GM12878 (cell line): ENCODE data around the gene MOAP1. TPM values are rescaled to one million over a fixed set of nuclear protein-coding genes. Genes with fewer than 3 reads are reported as not detected.

Experiments
- ATAC-seq: fragments of 200-7000 bp; cut with Tn5 transposase; 3 replicates; pipeline ENCODE4 v1.9.1; 2020; ENCODE audit warnings: mild to moderate bottlenecking, moderate library complexity
- BruUV-seq: library from RNA; stranded (reverse); fragments of 400-500 nt; replicated peaks from 2 replicates; lab custom pipeline; 2021; lab: Mats Ljungman, UMichigan
- CTCF ChIA-PET: fragments of 300-600 bp; sonication (Branson Sonifier 250); formaldehyde crosslinking; extraction: SDS; loops from one replicate; lab custom pipeline; 2021; ENCODE audit warnings: inconsistent platforms; lab: Yijun Ruan, JAX
- POLR2A ChIA-PET: fragments of 350-600 bp; formaldehyde crosslinking; extraction: SDS; loops from one replicate; lab custom pipeline; 2021; ENCODE audit warnings: inconsistent platforms; lab: Charles Lee
- RAD21 ChIA-PET: fragments of 300-600 bp; sonication (Branson Sonifier 250); formaldehyde crosslinking; loops from one replicate; lab custom pipeline; 2023; ENCODE audit warnings: antibody characterized with exemption; ENCODE audit not compliant: unreplicated experiment; lab: Charles Lee
- SMC1A ChIA-PET: fragments of 300-600 bp; sonication (Branson Sonifier 250); formaldehyde crosslinking; loops from one replicate; lab custom pipeline; 2023; ENCODE audit not compliant: unreplicated experiment, uncharacterized antibody; lab: Charles Lee
- DNase-seq: peaks from one replicate; pipeline ENCODE4 v3.0.0-alpha.2; 2011; ENCODE audit warnings: low read depth, low spot score
- FAIRE-seq: peaks from 3 replicates; lab custom pipeline; 2011; peaks lifted over from hg19 to GRCh38; lab: Jason Lieb, UNC
- H2AFZ ChIP-seq: 2 replicates; pipeline ENCODE4 v1.6.0; 2011; ENCODE audit warnings: low read depth, low read length, control low read depth; ENCODE audit not compliant: control insufficient read depth
- H3K27ac ChIP-seq: 2 replicates; pipeline ENCODE4 v1.5.1; 2011; ENCODE audit warnings: control low read depth; ENCODE audit not compliant: control insufficient read depth, insufficient read depth
- H3K27me3 ChIP-seq, 2 experiments: replicated peaks in 1 of 2; 2 replicates each; pipeline versions ENCODE4 v1.6.0 to v1.6.1; 2011; ENCODE audit warnings: low read length in 1 of 2; ENCODE audit not compliant: control insufficient read depth in 2 of 2, insufficient read depth in 2 of 2
- H3K36me3 ChIP-seq, 2 experiments: 2 replicates each; pipeline ENCODE4 v1.5.1; 2011; ENCODE audit warnings: low read length in 1 of 2; ENCODE audit not compliant: control insufficient read depth in 2 of 2, insufficient read depth in 2 of 2
- H3K4me1 ChIP-seq: 2 replicates; pipeline ENCODE4 v1.6.1; 2011; ENCODE audit warnings: mild to moderate bottlenecking, low read length, moderate library complexity, mixed read lengths; ENCODE audit not compliant: control insufficient read depth, insufficient read depth
- H3K4me2 ChIP-seq: 2 replicates; pipeline ENCODE4 v1.6.0; 2011; ENCODE audit warnings: control low read depth; ENCODE audit not compliant: control insufficient read depth, insufficient read depth
- H3K4me3 ChIP-seq: fragments of 200-600 bp; sonication (generic); 2 replicates; pipeline ENCODE4 v1.5.1; 2016
- H3K79me2 ChIP-seq: 2 replicates; pipeline ENCODE4 v1.6.0; 2011; ENCODE audit warnings: low read length; ENCODE audit not compliant: control insufficient read depth, insufficient read depth
- H3K9ac ChIP-seq: 2 replicates; pipeline ENCODE4 v1.8.0; 2011; ENCODE audit warnings: low read length, control low read depth, mixed read lengths; ENCODE audit not compliant: control insufficient read depth, insufficient read depth
- H3K9me3 ChIP-seq: replicated peaks from 3 replicates; pipeline ENCODE4 v1.5.1; 2011; ENCODE audit warnings: mild to moderate bottlenecking, low read length; ENCODE audit not compliant: control insufficient read depth, insufficient read depth
- H4K20me1 ChIP-seq: 2 replicates; pipeline ENCODE4 v1.6.0; 2011; ENCODE audit not compliant: control insufficient read depth, insufficient read depth
- BMI1 ChIP-seq: fragments of 450-650 bp; IDR thresholded peaks from 2 replicates; pipeline ENCODE4 v1.6.1; 2016; ENCODE audit warnings: mild to moderate bottlenecking, moderate library complexity, borderline replicate concordance
- IRF5 ChIP-seq: fragments of 450-650 bp; IDR thresholded peaks from 2 replicates; pipeline ENCODE4 v1.6.1; 2017; ENCODE audit warnings: borderline replicate concordance
- PAX5 ChIP-seq: IDR thresholded peaks from 2 replicates; pipeline ENCODE4 v1.6.1; 2011; ENCODE audit warnings: low read depth, low read length, borderline replicate concordance
- POLR2A ChIP-seq: IDR thresholded peaks from 2 replicates; pipeline ENCODE4 v1.6.1; 2011; ENCODE audit warnings: low read depth, mild to moderate bottlenecking, low read length
- RAD51 ChIP-seq: fragments of 450-650 bp; IDR thresholded peaks from 2 replicates; pipeline ENCODE4 v1.6.1; 2016; ENCODE audit warnings: moderate library complexity, mild to moderate bottlenecking, inconsistent platforms
- SIX5 ChIP-seq: IDR thresholded peaks from 2 replicates; pipeline ENCODE4 v1.6.1; 2011; ENCODE audit warnings: mild to moderate bottlenecking, low read depth, low read length, moderate library complexity; ENCODE audit not compliant: severe bottlenecking
- SKIL ChIP-seq: fragments of 450-650 bp; IDR thresholded peaks from 2 replicates; pipeline ENCODE4 v1.6.1; 2017; ENCODE audit warnings: mild to moderate bottlenecking, low read depth, inconsistent platforms; ENCODE audit not compliant: poor library complexity, severe bottlenecking
- SMAD1 ChIP-seq: fragments of 450-650 bp; IDR thresholded peaks from 2 replicates; pipeline ENCODE4 v1.6.1; 2018; ENCODE audit warnings: mild to moderate bottlenecking, low read depth; ENCODE audit not compliant: partially characterized antibody
- WGBS: methylation state at CpG from one replicate; pipeline ENCODE4 v1.1.6; 2016; ENCODE audit warnings: low lambda C conversion rate; ENCODE audit not compliant: insufficient replicate concordance, insufficient coverage; ENCODE audit errors: missing lambda C conversion rate; 5-methylcytosine and 5-hydroxymethylcytosine counted together
- in situ Hi-C: fragments of 300-500 bp; cut with MboI; formaldehyde crosslinking; loops from 9 replicates; pipeline ENCODE4 v1.14.3; 2018; ENCODE audit warnings: mixed read lengths
- intact Hi-C: fragments of 100-400 bp; cut with micrococcal nuclease; formaldehyde crosslinking; loops from one replicate; pipeline ENCODE4 v1.14.2; 2022; ENCODE audit not compliant: unreplicated experiment
- polyA plus RNA-seq, 11 experiments: library from polyadenylated mRNA; depleted of rRNA in 4 of 11; unstranded in 6 of 11; stranded (reverse) in 5 of 11; fragments of >200 nt; fragmentation: Nextera tagmentation in 4 of 11; fragmentation: Illumina TruSeq in 1 of 11; extraction: Ambion mirVana in 4 of 11; extraction: Trizol in 1 of 11; gene quantifications; 1 replicate in 1 of 11; 2 replicates in 10 of 11; pipeline versions ENCODE4 v1.2.1 to v1.2.3, GENCODE V29; 2011 to 2016; ENCODE audit warnings: inconsistent platforms in 2 of 11, missing spikeins in 2 of 11, low read depth in 1 of 11
- total RNA-seq, 4 experiments: library from RNA; depleted of rRNA in 3 of 4; stranded (reverse); fragments of >200 nt in 3 of 4; fragmentation: Illumina TruSeq in 1 of 4; extraction: Trizol in 1 of 4; gene quantifications; 2 replicates each; pipeline versions ENCODE4 v1.2.1 to v1.2.3, GENCODE V29; 2013 to 2021

MOAP1 gene
- total and polyA plus RNA-seq, 10 of the 15 experiments (the other 5 are each of a cell fraction or from before 2014, with no cell fraction given) = 3.1 to 51.9 (median 11.4) TPM

GRCh38 chr14:93223565-93223964 lies 38.9 kb upstream of the MOAP1 start:
- H4K20me1 ChIP-seq = no peaks in the 10 kb centered on the region
- WGBS = 99% methylated on average over 27 of the region's 27 CpGs
- no peaks in the 10 kb centered on the region for H3K27me3 ChIP-seq
- FAIRE-seq (no peak), ATAC-seq (no peak), DNase-seq (no peak)
- TF ChIP-seq POLR2A (no peak), PAX5 (no peak), BMI1 (no peak), SIX5 (no peak), IRF5 (no peak), SKIL (no peak), SMAD1 (no peak), RAD51 (no peak)
- ChIA-PET CTCF (no interaction called here), SMC1A (no interaction called here), POLR2A (interaction anchor here (0.8 kb wide), 1 partner anchor 29 kb away, joined by 3 read pairs; no protein-coding TSS in a partner anchor), RAD21 (no interaction called here)
- intact Hi-C loops (no loop called here), in situ Hi-C loops (no loop called here)
- no peaks in the 10 kb centered on the region for H3K79me2 ChIP-seq
- no peaks in the 10 kb centered on the region for H3K9me3 ChIP-seq
- H2AFZ ChIP-seq = no peak overlapping the region
- H3K4me1 ChIP-seq = no peaks in the 10 kb centered on the region
- H3K4me3 ChIP-seq = no peak overlapping the region
- H3K27ac ChIP-seq = no peak overlapping the region
- no TSS peak for BruUV-seq
- H3K9ac ChIP-seq = no peak overlapping the region
- peaks cover 6 to 10% of the 10 kb centered on the region in 2 experiments; a peak in 3 of 4 replicates for H3K36me3 ChIP-seq
- H3K4me2 ChIP-seq = no peak overlapping the region
